Natural killer cell (primary cell): Measurements from ENCODE around the gene GPBP1L1. TPM values are rescaled to one million over a fixed set of nuclear protein-coding genes. Genes with fewer than 3 reads are reported as not detected.

ENCODE experiments used
- ATAC-seq, 3 donors: fragments of 150-1000 bp in 2 of 3; fragments of 200-7000 bp in 1 of 3; cut with Tn5 transposase; 1 replicate in 1 of 3; 2 replicates in 2 of 3; pipeline ENCODE4 v1.10.0; 2021; ENCODE audit warnings: mild to moderate bottlenecking in 2 of 3, moderate library complexity in 2 of 3
- DNase-seq, 2 donors: peaks; one replicate each; pipeline versions ENCODE4 v3.0.0 to v3.0.0-alpha.2; 2013 to 2021; ENCODE audit warnings: mixed read lengths in 1 of 2
- H3K27ac ChIP-seq: one replicate; pipeline ENCODE4 v1.5.1; 2013; ENCODE audit warnings: mild to moderate bottlenecking, low read length
- H3K27me3 ChIP-seq: one replicate; pipeline ENCODE4 v1.6.1; 2013; ENCODE audit warnings: low read length; ENCODE audit not compliant: control insufficient read depth, insufficient read depth
- H3K36me3 ChIP-seq: one replicate; pipeline ENCODE4 v1.6.1; 2013; ENCODE audit warnings: low read length; ENCODE audit not compliant: control insufficient read depth, insufficient read depth
- H3K4me1 ChIP-seq: one replicate; pipeline ENCODE4 v1.6.1; 2013; ENCODE audit warnings: low read length; ENCODE audit not compliant: control insufficient read depth, insufficient read depth
- H3K4me3 ChIP-seq: one replicate; pipeline ENCODE4 v1.5.1; 2013; ENCODE audit warnings: low read length
- H3K9me3 ChIP-seq: one replicate; pipeline ENCODE4 v1.6.1; 2013; ENCODE audit warnings: low read length; ENCODE audit not compliant: control insufficient read depth, insufficient read depth
- H3K27ac Mint-ChIP-seq, 2 donors: one replicate each; pipeline ENCODE4 v1.8.0; 2022; ENCODE audit warnings: mild to moderate bottlenecking in 2 of 2, mixed read lengths in 2 of 2, moderate library complexity in 1 of 2
- H3K27me3 Mint-ChIP-seq, 2 donors: one replicate each; pipeline ENCODE4 v1.8.0; 2022; ENCODE audit warnings: low read depth in 2 of 2, mixed read lengths in 2 of 2
- H3K36me3 Mint-ChIP-seq: one replicate; pipeline ENCODE4 v1.8.0; 2022; ENCODE audit warnings: mixed read lengths
- H3K4me1 Mint-ChIP-seq, 2 donors: one replicate each; pipeline ENCODE4 v1.8.0; 2022; ENCODE audit warnings: mixed read lengths in 2 of 2
- H3K4me3 Mint-ChIP-seq: one replicate; pipeline ENCODE4 v1.8.0; 2022; ENCODE audit warnings: mild to moderate bottlenecking, moderate library complexity, mixed read lengths
- H3K9me3 Mint-ChIP-seq, 2 donors: one replicate each; pipeline ENCODE4 v1.8.0; 2022; ENCODE audit warnings: mixed read lengths in 2 of 2
- CTCF ChIP-seq: fragments of 200-600 bp; IDR thresholded peaks from one replicate; pipeline ENCODE4 v1.8.0; 2022; ENCODE audit warnings: antibody characterized with exemption
- WGBS: methylation state at CpG from one replicate; pipeline ENCODE4 v1.1.7; 2013; ENCODE audit warnings: missing lambda C conversion rate; ENCODE audit not compliant: insufficient coverage; 5-methylcytosine and 5-hydroxymethylcytosine counted together
- intact Hi-C: fragments of 100-400 bp; cut with micrococcal nuclease; formaldehyde crosslinking; loops from one replicate; pipeline ENCODE4 v1.14.2; 2022
- total RNA-seq, 4 donors: library from RNA; stranded (reverse); fragments of 120-200 nt in 1 of 4; gene quantifications; one replicate each; pipeline versions ENCODE4 v1.2.3 to v1.2.4, GENCODE V29; 2013 to 2022

GPBP1L1 gene
- total RNA-seq, 3 donors from 2014 or later (not counting 1 experiment from before 2014, with no cell fraction given), result 144 to 176 (median 153) TPM

DNA sequence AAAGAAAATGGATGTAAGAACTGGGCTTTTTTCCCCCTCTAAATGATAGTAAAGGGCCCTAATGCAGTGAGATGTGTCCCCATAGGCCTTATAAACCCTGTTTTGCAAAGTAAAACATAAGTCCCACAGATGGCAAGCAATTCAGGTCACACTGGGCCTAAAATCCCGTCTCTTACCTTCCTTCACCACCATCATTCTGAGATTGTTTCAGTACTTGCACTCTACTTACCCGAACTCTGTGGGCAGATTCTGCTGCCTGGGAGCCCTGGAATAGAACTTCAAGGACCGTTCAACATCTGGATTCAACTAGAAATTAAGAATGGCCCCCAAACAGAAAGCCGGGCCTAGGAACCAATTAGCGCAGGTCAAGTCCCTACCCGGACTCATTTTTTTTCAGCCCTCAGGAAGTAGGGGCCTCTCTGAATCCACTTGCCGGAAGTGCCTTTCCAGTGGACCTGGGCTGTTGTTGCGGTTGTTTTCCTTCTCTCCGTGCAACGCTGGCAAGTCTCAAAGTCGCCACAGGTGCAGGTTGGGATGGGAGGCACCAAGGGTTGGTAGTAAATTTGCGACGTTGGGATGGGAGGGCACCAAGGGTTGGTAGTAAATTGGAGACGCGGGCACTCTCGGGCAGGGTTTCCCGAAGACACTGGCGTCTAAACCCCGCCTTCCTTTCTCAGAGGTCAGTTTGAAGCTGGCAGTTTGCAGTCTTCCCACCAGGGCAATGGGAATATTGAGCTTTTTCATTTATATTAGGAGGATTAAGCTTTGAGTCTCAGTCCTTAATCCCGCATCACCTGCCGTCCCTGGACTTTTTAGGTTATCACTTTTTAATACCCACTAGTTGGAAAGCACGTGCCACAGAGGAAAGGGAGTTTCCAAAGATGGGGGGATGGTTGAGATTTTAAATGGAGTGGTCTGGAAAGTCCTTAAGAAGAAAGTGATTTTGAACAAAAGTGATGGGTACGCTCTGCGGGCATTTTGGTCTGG lies 1.7 kb upstream of the GPBP1L1 start, which contains the start of gene TMEM69:
Gene TMEM69 (plus strand): TSS at position 428 of the 987 bp plus-strand sequence. CDS start 2,888 bp downstream, outside the sequence.
- Histone ChIP-seq H3K27me3 (no peaks in the 10 kb centered on the region), H3K9me3 (no peaks in the 10 kb centered on the region), H3K36me3 (peaks cover 8% of the 10 kb centered on the region), H3K27ac (peak within 1 kb of the TSS; percentile 97), H3K4me3 (peak within 1 kb of the TSS; percentile 90), H3K4me1 (peaks cover 27% of the 10 kb centered on the region)
- intact Hi-C loops, result loop anchor here (1.0 to 5.0 kb wide), 7 partner anchors 62 to 911 kb away; partner anchors contain the start of genes CCDC163, IPP, MAST2 and MMACHC
- peak within 1 kb of the TSS; percentile 100 for H3K27ac Mint-ChIP-seq
- ATAC-seq (peak in 1 of 3 donors; percentile 13), DNase-seq (peak; percentile 75 to 92)
- 2% methylated on average over 20 of the region's 24 CpGs for WGBS
- peak within 1 kb of the TSS; percentile 99 for H3K4me3 Mint-ChIP-seq
- H3K9me3 Mint-ChIP-seq, result no peaks in the 10 kb centered on the region
- H3K36me3 Mint-ChIP-seq, result no peaks in the 10 kb centered on the region
- H3K27me3 Mint-ChIP-seq, result no peaks in the 10 kb centered on the region
- no peak for TF ChIP-seq CTCF
- H3K4me1 Mint-ChIP-seq, result peaks cover 37 to 38% of the 10 kb centered on the region in 2 donors

DNA sequence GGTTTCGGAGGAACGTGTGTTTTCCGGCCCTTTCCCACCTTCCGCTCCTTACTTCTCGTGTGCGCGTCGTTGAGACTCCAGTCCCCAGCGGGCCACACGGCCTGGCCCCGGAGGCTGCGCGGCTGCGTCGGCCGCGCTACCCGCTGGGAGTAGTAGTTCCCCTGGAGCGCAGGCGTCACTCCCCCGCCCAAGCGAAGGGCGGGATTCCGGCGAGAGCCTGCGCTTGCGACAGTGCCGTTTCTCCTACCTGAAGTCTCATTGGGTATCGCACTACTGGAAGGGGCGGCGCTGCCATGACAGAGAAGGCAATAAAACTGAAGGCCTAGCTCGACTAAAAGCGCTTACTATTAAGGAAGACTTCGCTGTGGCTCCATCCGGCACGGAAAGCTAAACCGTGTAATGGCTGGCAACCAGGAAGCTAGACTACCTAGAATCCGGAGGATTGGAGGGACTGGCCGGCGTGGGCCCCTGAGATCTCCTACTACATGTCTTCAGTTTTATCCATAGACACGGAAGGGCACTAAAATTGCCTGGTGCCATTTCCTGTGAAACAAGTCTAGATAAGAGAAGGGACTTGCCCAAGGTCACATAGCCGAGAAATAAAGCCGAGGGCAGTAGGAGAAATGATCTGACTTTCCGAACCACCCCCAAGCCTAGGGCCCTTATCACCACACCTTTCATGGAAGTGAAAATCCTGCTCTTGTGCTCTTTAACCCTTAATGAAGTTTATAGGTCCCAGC lies 851 bp upstream of the GPBP1L1 start:
- peak overlapping the region; percentile 100 for H3K27ac Mint-ChIP-seq

DNA sequence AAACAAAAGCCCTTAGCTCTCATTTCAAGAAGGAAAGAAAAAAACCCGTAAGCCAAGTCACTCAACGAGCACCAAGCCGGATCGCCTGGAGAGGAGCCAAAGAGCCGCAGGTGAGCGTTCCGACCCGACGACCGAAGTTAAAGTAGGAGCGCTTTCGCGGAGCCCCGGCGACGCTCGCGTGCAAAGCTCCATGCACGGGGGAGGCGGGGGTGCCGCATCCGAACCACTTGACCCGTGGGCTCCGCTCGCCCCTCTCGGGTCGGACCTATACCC lies 382 bp downstream of the GPBP1L1 start:
- Mint-ChIP-seq H3K27ac (peak overlapping the region; percentile 100), H3K9me3 (no peaks in the 10 kb centered on the region), H3K4me3 (peak overlapping the region; percentile 99), H3K4me1 (peaks cover 49 to 52% of the 10 kb centered on the region in 2 donors), H3K27me3 (no peaks in the 10 kb centered on the region), H3K36me3 (no peaks in the 10 kb centered on the region)
- Histone ChIP-seq H3K4me3 (peak overlapping the region; percentile 90), H3K9me3 (no peaks in the 10 kb centered on the region), H3K27ac (peak overlapping the region; percentile 97), H3K36me3 (no peaks in the 10 kb centered on the region), H3K4me1 (peaks cover 27% of the 10 kb centered on the region), H3K27me3 (no peaks in the 10 kb centered on the region)
- DNase-seq (peak in 1 of 2 donors; percentile 85), ATAC-seq (peak in 1 of 3 donors; percentile 6)
- under 1% methylated on average over 27 of the region's 27 CpGs for WGBS
- intact Hi-C loops, result loop anchor here (2.0 to 5.0 kb wide), 5 partner anchors 101 to 909 kb away; partner anchors contain the start of genes MAST2, MUTYH, NASP and RAD54L
- TF ChIP-seq CTCF, result no peak

More for the DNA sequence above, 851 bp upstream of the GPBP1L1 start:
- Histone ChIP-seq H3K4me3 (peak overlapping the region; percentile 90), H3K27ac (peak overlapping the region; percentile 97), H3K9me3 (no peaks in the 10 kb centered on the region), H3K27me3 (no peaks in the 10 kb centered on the region), H3K36me3 (no peaks in the 10 kb centered on the region), H3K4me1 (peaks cover 27% of the 10 kb centered on the region)
- intact Hi-C loops, result loop anchor here (1.0 to 5.0 kb wide), 7 partner anchors 63 to 910 kb away; partner anchors contain the start of genes CCDC163, IPP, MAST2 and MMACHC
- peak; percentile 78 to 93 (median 83) for ATAC-seq
- H3K27me3 Mint-ChIP-seq, result no peaks in the 10 kb centered on the region
- no peaks in the 10 kb centered on the region for H3K9me3 Mint-ChIP-seq
- no peaks in the 10 kb centered on the region for H3K36me3 Mint-ChIP-seq
- peak overlapping the region; percentile 99 for H3K4me3 Mint-ChIP-seq
- WGBS, result under 1% methylated on average over 44 of the region's 44 CpGs
- no peak for TF ChIP-seq CTCF
- DNase-seq, result peak; percentile 92 to 99
- peaks cover 43 to 47% of the 10 kb centered on the region in 2 donors for H3K4me1 Mint-ChIP-seq
